Kidney epithelial cell (primary cell): ENCODE data around the gene LPCAT2. TPM values are rescaled to one million over a fixed set of nuclear protein-coding genes. Genes with fewer than 3 reads are reported as not detected.

Experiments
- DNase-seq: peaks from one replicate; pipeline ENCODE4 v3.0.0-alpha.2; 2010; ENCODE audit warnings: low read depth
- H3K27me3 ChIP-seq: 2 replicates; pipeline ENCODE4 v1.6.0; 2011; ENCODE audit warnings: low read length; ENCODE audit not compliant: control insufficient read depth, insufficient read depth
- H3K36me3 ChIP-seq: 2 replicates; pipeline ENCODE4 v1.5.1; 2011; ENCODE audit warnings: low read length; ENCODE audit not compliant: control insufficient read depth, insufficient read depth
- H3K4me3 ChIP-seq: 2 replicates; pipeline ENCODE4 v1.5.1; 2011; ENCODE audit warnings: low read depth, mild to moderate bottlenecking, control low read depth, low read length
- total RNA-seq: library from RNA; depleted of rRNA; stranded (reverse); fragments of >200 nt; gene quantifications from 2 replicates; pipeline ENCODE4 v1.2.3, GENCODE V29; 2015
- TF ChIP-seq, protein P1 (sequence below): IDR thresholded peaks from 2 replicates; pipeline ENCODE4 v1.5.1; 2011; ENCODE audit warnings: mild to moderate bottlenecking, moderate library complexity, low read length, control low read depth, inconsistent platforms; ENCODE audit not compliant: insufficient read depth, poor library complexity, severe bottlenecking

Gene LPCAT2
- total RNA-seq, 1 donor from 2014 or later = 4.2 TPM

DNA sequence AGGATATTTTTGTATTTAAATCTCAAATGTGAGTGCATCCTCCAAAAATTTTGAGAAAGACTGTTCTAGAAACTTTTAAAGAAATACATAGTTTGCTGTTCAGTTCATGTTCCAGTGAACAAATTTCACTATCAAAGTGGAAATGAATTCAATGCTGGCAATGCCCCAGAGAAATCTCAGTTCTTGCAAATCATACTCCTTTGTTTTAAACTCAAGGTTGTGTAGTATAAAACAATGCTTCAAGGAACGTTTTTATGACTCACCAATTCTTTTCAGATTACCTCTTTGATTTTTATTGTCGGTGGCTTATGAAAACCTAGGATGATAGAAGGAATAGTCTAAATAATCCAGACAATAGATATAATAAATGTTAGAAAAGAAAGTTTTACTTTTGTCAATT lies 17.6 kb downstream of the LPCAT2 start:
- TF ChIP-seq, protein P1, sequence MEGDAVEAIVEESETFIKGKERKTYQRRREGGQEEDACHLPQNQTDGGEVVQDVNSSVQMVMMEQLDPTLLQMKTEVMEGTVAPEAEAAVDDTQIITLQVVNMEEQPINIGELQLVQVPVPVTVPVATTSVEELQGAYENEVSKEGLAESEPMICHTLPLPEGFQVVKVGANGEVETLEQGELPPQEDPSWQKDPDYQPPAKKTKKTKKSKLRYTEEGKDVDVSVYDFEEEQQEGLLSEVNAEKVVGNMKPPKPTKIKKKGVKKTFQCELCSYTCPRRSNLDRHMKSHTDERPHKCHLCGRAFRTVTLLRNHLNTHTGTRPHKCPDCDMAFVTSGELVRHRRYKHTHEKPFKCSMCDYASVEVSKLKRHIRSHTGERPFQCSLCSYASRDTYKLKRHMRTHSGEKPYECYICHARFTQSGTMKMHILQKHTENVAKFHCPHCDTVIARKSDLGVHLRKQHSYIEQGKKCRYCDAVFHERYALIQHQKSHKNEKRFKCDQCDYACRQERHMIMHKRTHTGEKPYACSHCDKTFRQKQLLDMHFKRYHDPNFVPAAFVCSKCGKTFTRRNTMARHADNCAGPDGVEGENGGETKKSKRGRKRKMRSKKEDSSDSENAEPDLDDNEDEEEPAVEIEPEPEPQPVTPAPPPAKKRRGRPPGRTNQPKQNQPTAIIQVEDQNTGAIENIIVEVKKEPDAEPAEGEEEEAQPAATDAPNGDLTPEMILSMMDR = no peak
- H3K36me3 ChIP-seq = no peaks in the 10 kb centered on the region
- no peaks in the 10 kb centered on the region for H3K27me3 ChIP-seq
- no peak overlapping the region for H3K4me3 ChIP-seq
- DNase-seq = no peak

DNA sequence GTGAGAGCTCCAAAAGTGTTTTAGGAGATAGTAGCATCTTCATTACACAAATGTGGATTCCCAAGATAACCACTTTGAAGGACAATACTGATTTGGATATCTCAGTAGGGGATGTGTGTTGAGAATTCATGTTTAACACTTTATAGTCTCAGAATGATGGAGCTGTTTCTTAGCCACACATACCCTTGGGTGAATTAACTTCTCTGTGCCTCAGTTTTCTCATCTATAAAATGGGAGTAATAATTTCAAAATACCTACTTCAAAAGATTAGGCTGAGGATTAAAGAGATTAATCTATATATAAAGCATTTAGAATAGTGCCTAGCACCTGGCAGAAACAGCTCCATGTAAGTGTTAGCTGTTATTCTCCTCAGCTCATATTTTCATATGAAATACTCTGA lies 19.0 kb downstream of the LPCAT2 start:
- Histone ChIP-seq H3K27me3 (no peaks in the 10 kb centered on the region), H3K36me3 (no peaks in the 10 kb centered on the region), H3K4me3 (no peak overlapping the region)
- no peak for DNase-seq
- TF ChIP-seq, protein P1 = no peak

DNA sequence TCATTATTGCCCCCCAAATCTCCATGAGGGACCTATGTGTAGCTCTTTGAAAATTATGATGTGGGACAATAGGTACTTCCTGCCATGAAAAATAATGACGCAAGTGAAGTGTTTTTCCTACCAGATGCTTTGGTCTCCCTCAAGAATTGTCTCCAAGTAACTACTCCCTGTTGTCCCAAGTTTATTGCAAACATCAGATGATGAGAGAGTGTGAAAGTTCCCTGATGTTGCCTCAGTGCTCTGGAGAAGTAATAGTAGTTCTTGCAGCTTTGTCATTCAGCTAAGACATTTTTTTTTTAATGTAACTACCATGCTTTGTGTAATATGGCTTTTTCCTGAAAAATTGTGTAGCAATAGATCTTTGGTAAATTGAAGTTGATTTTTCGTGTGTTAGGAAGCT lies 20.1 kb downstream of the LPCAT2 start:
- Histone ChIP-seq H3K27me3 (no peaks in the 10 kb centered on the region), H3K36me3 (no peaks in the 10 kb centered on the region), H3K4me3 (no peak overlapping the region)
- no peak for DNase-seq
- TF ChIP-seq, protein P1 = no peak

DNA sequence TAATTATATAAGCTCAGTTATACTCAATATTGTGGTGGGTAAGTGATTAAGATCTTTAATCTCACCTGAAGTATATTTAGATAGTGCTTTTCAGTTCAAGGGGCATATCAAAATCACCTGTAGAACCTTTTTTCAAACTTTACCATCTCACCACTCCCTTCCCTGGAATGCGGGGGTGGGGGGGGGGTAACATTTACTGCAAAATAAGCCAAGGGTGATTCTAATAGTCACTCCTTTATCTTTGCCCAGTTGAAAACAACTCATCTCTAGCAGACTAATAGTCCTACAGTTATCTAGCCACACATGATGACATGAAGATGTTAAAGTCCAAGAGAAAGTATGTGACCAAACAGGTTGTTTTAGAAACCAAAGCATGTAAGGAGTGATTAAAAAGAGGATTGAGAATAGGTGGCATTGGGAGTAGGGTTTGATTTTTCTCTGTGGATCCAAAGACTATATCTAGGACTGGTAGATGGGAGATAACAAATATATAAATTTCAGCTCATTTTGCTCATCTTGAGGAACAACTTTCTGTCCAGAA lies 21.5 kb downstream of the LPCAT2 start:
- H3K36me3 ChIP-seq = no peaks in the 10 kb centered on the region
- TF ChIP-seq, protein P1 = no peak
- no peak for DNase-seq
- no peaks in the 10 kb centered on the region for H3K27me3 ChIP-seq
- no peak overlapping the region for H3K4me3 ChIP-seq

DNA sequence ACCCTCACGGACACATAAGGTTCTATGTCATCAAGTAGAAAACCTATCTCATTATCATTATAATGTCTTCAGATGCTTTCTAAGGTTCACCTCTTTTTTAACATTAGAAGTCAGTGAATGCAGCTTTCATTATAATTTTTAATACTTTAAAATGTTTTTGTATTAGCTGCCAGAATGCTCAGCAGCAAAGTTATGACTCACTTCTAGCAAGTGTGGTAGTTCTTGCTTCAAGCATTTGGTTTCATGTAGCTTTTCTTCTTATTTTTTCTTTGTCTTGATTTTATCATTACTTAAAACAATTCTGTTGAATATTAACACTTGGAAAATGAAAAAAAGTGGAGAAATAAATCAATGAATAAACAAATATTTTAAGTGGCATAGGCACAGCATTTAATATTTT lies 23.4 kb downstream of the LPCAT2 start:
- H3K36me3 ChIP-seq = no peaks in the 10 kb centered on the region

DNA sequence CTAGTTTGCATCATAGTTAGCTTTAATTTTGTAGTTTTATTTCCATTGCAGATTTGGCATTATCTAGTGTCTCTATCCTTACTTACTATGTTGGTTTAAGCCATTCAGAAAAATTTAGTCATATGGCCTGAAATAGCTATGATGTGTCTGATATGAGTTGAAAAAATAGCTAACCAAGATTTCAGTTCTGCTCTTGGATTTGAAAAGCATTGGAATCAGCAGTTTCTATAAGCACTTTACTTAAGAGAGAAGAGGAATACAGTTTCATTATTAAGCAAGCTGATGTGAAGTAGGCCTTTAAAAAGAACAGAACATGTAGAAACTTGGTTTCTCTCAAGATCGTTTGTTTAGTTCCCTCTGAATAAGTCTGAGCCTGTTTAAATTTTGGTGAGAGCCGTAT lies 25.9 kb downstream of the LPCAT2 start:
- TF ChIP-seq, protein P1 = no peak
- no peak overlapping the region for H3K4me3 ChIP-seq
- no peaks in the 10 kb centered on the region for H3K36me3 ChIP-seq
- DNase-seq = no peak
- H3K27me3 ChIP-seq = no peaks in the 10 kb centered on the region

More for the DNA sequence above, 23.4 kb downstream of the LPCAT2 start:
- Histone ChIP-seq H3K4me3 (no peak overlapping the region), H3K27me3 (no peaks in the 10 kb centered on the region)
- TF ChIP-seq, protein P1 = no peak
- no peak for DNase-seq
